Central memory CD8-positive, alpha-beta T cell (primary cell): ENCODE results near the gene AIFM2.
"Not testable (repeated sequence)": the region's sequence is repeated elsewhere in the genome, so short reads cannot be mapped to it uniquely, and the experiment has no call there.

Experiments
- ATAC-seq: fragments of 150-1000 bp; cut with Tn5 transposase; replicated peaks from 2 replicates; pipeline ENCODE4 v1.10.0; 2022; ENCODE audit warnings: mild to moderate bottlenecking, moderate FRiP score, moderate number of reproducible peaks; ENCODE audit not compliant: poor library complexity, severe bottlenecking; ENCODE audit errors: extremely low read depth
- DNase-seq, 2 donors: peaks; one replicate each; pipeline ENCODE4 v3.0.0; 2021; ENCODE audit warnings: low spot score in 2 of 2
- H3K27ac Mint-ChIP-seq: one replicate; pipeline ENCODE4 v1.8.0; 2022; ENCODE audit warnings: low read depth, mild to moderate bottlenecking, moderate library complexity, mixed read lengths
- H3K27me3 Mint-ChIP-seq: one replicate; pipeline ENCODE4 v1.8.0; 2022; ENCODE audit warnings: mixed read lengths
- H3K36me3 Mint-ChIP-seq: one replicate; pipeline ENCODE4 v1.8.0; 2022; ENCODE audit warnings: mild to moderate bottlenecking, moderate library complexity, mixed read lengths; ENCODE audit not compliant: insufficient read depth
- H3K4me1 Mint-ChIP-seq: one replicate; pipeline ENCODE4 v1.8.0; 2022; ENCODE audit warnings: mixed read lengths
- H3K4me3 Mint-ChIP-seq: one replicate; pipeline ENCODE4 v1.8.0; 2022; ENCODE audit warnings: mild to moderate bottlenecking, moderate library complexity, mixed read lengths
- H3K9me3 Mint-ChIP-seq: one replicate; pipeline ENCODE4 v1.8.0; 2022; ENCODE audit warnings: mixed read lengths

The AIFM2 gene

GRCh38 chr10:70162892-70163201, 30.2 kb upstream of the AIFM2 start:
- peak in 1 of 2 donors; percentile 57 for DNase-seq
- Mint-ChIP-seq H3K27ac (peak overlapping the region; percentile 91), H3K9me3 (no peaks in the 10 kb centered on the region), H3K27me3 (no peaks in the 10 kb centered on the region), H3K36me3 (peaks cover 45% of the 10 kb centered on the region), H3K4me1 (peaks cover 70% of the 10 kb centered on the region), H3K4me3 (peak overlapping the region; percentile 66)
- peak; percentile 95 for ATAC-seq

GRCh38 chr10:70162151-70162891, 29.7 kb upstream of the AIFM2 start:
- peaks cover 66% of the 10 kb centered on the region for H3K4me1 Mint-ChIP-seq
- H3K27ac Mint-ChIP-seq, result peak overlapping the region; percentile 91
- no peaks in the 10 kb centered on the region for H3K9me3 Mint-ChIP-seq
- H3K36me3 Mint-ChIP-seq, result peaks cover 47% of the 10 kb centered on the region
- DNase-seq, result no peak
- H3K27me3 Mint-ChIP-seq, result no peaks in the 10 kb centered on the region
- peak; percentile 7 for ATAC-seq
- H3K4me3 Mint-ChIP-seq, result peak overlapping the region; percentile 66

GRCh38 chr10:70160798-70161197, 28.2 kb upstream of the AIFM2 start:
- Mint-ChIP-seq H3K27ac (no peak overlapping the region), H3K27me3 (no peaks in the 10 kb centered on the region), H3K36me3 (peaks cover 60% of the 10 kb centered on the region), H3K9me3 (no peaks in the 10 kb centered on the region), H3K4me1 (peaks cover 67% of the 10 kb centered on the region), H3K4me3 (no peak overlapping the region)
- DNase-seq, result no peak
- no peak for ATAC-seq

- ATAC-seq, H3K9me3 Mint-ChIP-seq, H3K27ac Mint-ChIP-seq, H3K4me3 Mint-ChIP-seq, DNase-seq, H3K27me3 Mint-ChIP-seq: not testable (repeated sequence)
- peaks cover 70% of the 10 kb centered on the region for H3K36me3 Mint-ChIP-seq
- peaks cover 64% of the 10 kb centered on the region for H3K4me1 Mint-ChIP-seq
These were observed 26.7 kb upstream of the AIFM2 start for GRCh38 chr10:70159366-70159765.

- Mint-ChIP-seq H3K36me3 (peaks cover 77% of the 10 kb centered on the region), H3K27ac (no peak overlapping the region)
- ATAC-seq, result no peak
These were observed 25.5 kb upstream of the AIFM2 start for GRCh38 chr10:70158113-70158512.

GRCh38 chr10:70155255-70155838, 22.7 kb upstream of the AIFM2 start:
- H3K27ac Mint-ChIP-seq, result no peak overlapping the region
- H3K9me3 Mint-ChIP-seq, result no peaks in the 10 kb centered on the region

More at GRCh38 chr10:70158113-70158512, 25.5 kb upstream of the AIFM2 start:
- no peaks in the 10 kb centered on the region for H3K27me3 Mint-ChIP-seq
- no peak overlapping the region for H3K4me3 Mint-ChIP-seq
- no peak for DNase-seq
- H3K4me1 Mint-ChIP-seq, result peaks cover 51% of the 10 kb centered on the region
- H3K9me3 Mint-ChIP-seq, result no peaks in the 10 kb centered on the region

GRCh38 chr10:70148516-70148915, 15.9 kb upstream of the AIFM2 start:
- H3K36me3 Mint-ChIP-seq, result peaks cover 56% of the 10 kb centered on the region

More at GRCh38 chr10:70155255-70155838, 22.7 kb upstream of the AIFM2 start:
- Mint-ChIP-seq H3K36me3 (peaks cover 83% of the 10 kb centered on the region), H3K4me1 (peaks cover 32% of the 10 kb centered on the region), H3K27me3 (no peaks in the 10 kb centered on the region), H3K4me3 (no peak overlapping the region)
- DNase-seq, result no peak
- ATAC-seq, result no peak

GRCh38 chr10:70147259-70147625, 14.6 kb upstream of the AIFM2 start:
- Mint-ChIP-seq H3K9me3 (no peaks in the 10 kb centered on the region), H3K27me3 (no peaks in the 10 kb centered on the region), H3K4me3 (peak overlapping the region; percentile 85), H3K36me3 (peaks cover 43% of the 10 kb centered on the region), H3K4me1 (peaks cover 46% of the 10 kb centered on the region), H3K27ac (no peak overlapping the region)
- DNase-seq, result no peak
- no peak for ATAC-seq

More at GRCh38 chr10:70148516-70148915, 15.9 kb upstream of the AIFM2 start:
- DNase-seq, result no peak
- no peaks in the 10 kb centered on the region for H3K27me3 Mint-ChIP-seq
- H3K4me1 Mint-ChIP-seq, result peaks cover 33% of the 10 kb centered on the region
- no peak overlapping the region for H3K4me3 Mint-ChIP-seq
- H3K9me3 Mint-ChIP-seq, result no peaks in the 10 kb centered on the region
- H3K27ac Mint-ChIP-seq, result no peak overlapping the region
- ATAC-seq, result no peak

- H3K4me1 Mint-ChIP-seq, result peaks cover 48% of the 10 kb centered on the region
- H3K27me3 Mint-ChIP-seq, result no peaks in the 10 kb centered on the region
- no peaks in the 10 kb centered on the region for H3K9me3 Mint-ChIP-seq
- peaks cover 37% of the 10 kb centered on the region for H3K36me3 Mint-ChIP-seq
- ATAC-seq, result peak; percentile 81
- H3K27ac Mint-ChIP-seq, result peak within 1 kb of the TSS; percentile 91
- H3K4me3 Mint-ChIP-seq, result peak within 1 kb of the TSS; percentile 85
- peak; percentile 82 to 87 for DNase-seq
These were observed 14.0 kb upstream of the AIFM2 start, which contains the start of gene TYSND1 for GRCh38 chr10:70146489-70147258. TSS of gene TYSND1 (minus strand) at chr10:70146700. CDS start at chr10:70146586, 114 bp downstream.

- H3K27me3 Mint-ChIP-seq, result no peaks in the 10 kb centered on the region
- peak overlapping the region; percentile 85 for H3K4me3 Mint-ChIP-seq
- peaks cover 46% of the 10 kb centered on the region for H3K4me1 Mint-ChIP-seq
- peaks cover 33% of the 10 kb centered on the region for H3K36me3 Mint-ChIP-seq
- no peaks in the 10 kb centered on the region for H3K9me3 Mint-ChIP-seq
- H3K27ac Mint-ChIP-seq, result peak overlapping the region; percentile 91
- peak; percentile 62 to 69 for DNase-seq
- peak; percentile 64 for ATAC-seq
These were observed 13.3 kb upstream of the AIFM2 start for GRCh38 chr10:70145666-70146488.

- Mint-ChIP-seq H3K27me3 (no peaks in the 10 kb centered on the region), H3K36me3 (peaks cover 29% of the 10 kb centered on the region), H3K4me3 (peak overlapping the region; percentile 85), H3K27ac (peak overlapping the region; percentile 91), H3K4me1 (peaks cover 42% of the 10 kb centered on the region), H3K9me3 (no peaks in the 10 kb centered on the region)
- DNase-seq, result no peak
- no peak for ATAC-seq
These were observed 12.6 kb upstream of the AIFM2 start for GRCh38 chr10:70145166-70145665.
